Measurements from ENCODE around the gene RBM23.

RBM23 gene

DNA sequence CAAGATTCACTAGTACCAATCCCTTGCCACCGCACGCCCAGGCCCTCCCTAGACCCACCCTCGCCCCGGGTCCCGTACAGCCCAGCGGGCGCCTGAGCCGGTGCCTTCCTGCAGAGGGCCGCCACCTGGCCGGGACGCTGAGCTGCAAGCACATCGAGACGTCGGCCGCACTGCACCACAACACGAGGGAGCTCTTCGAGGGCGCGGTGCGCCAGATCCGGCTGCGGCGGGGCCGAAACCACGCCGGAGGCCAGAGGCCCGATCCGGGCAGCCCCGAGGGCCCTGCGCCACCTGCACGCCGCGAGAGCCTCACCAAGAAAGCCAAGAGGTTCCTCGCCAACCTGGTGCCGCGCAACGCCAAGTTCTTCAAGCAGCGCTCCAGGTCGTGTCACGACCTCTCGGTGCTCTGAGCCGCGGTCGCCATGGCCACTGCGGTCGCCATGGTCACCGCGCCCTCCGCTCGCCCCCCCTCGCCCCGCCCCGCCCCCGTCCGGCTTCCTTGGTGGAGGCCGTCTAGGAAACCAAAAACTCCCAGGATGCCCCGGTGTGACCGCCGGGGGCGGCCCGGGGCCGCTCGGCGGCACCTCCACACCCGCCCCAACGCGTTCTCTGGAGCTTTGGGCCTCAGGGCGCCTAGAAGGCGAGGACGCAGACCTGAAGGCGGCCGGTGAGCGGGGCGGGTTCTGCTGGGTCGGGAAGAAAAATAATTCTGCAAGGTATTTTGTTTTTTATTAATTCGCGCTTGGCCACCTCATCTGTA, 32.3 kb downstream of the RBM23 start (continued):
- TF ChIP-seq, protein P1, sequence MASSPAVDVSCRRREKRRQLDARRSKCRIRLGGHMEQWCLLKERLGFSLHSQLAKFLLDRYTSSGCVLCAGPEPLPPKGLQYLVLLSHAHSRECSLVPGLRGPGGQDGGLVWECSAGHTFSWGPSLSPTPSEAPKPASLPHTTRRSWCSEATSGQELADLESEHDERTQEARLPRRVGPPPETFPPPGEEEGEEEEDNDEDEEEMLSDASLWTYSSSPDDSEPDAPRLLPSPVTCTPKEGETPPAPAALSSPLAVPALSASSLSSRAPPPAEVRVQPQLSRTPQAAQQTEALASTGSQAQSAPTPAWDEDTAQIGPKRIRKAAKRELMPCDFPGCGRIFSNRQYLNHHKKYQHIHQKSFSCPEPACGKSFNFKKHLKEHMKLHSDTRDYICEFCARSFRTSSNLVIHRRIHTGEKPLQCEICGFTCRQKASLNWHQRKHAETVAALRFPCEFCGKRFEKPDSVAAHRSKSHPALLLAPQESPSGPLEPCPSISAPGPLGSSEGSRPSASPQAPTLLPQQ (tag by site-specific recombination; IDR thresholded peaks at IDR 0.05), result peak; percentile 10; the same call in 1 of the 2 replicates
- TF ChIP-seq, protein P2, sequence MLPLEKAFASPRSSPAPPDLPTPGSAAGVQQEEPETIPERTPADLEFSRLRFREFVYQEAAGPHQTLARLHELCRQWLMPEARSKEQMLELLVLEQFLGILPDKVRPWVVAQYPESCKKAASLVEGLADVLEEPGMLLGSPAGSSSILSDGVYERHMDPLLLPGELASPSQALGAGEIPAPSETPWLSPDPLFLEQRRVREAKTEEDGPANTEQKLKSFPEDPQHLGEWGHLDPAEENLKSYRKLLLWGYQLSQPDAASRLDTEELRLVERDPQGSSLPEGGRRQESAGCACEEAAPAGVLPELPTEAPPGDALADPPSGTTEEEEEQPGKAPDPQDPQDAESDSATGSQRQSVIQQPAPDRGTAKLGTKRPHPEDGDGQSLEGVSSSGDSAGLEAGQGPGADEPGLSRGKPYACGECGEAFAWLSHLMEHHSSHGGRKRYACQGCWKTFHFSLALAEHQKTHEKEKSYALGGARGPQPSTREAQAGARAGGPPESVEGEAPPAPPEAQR (tag by site-specific recombination; IDR thresholded peaks at IDR 0.05), result no peak
- TF ChIP-seq ZBTB21 (tag by site-specific recombination; IDR thresholded peaks at IDR 0.05) (no peak), ZNF529 (tag by site-specific recombination; IDR thresholded peaks at IDR 0.05; ENCODE audit: insufficient replicate concordance) (no peak), ZNF391 (tag by site-specific recombination; IDR thresholded peaks at IDR 0.05; ENCODE audit: borderline replicate concordance, low read depth) (no peak), ZNF48 (tag by site-specific recombination; IDR thresholded peaks at IDR 0.05) (no peak), GLI2 (tag by site-specific recombination; IDR thresholded peaks at IDR 0.05; ENCODE audit: borderline replicate concordance, low read depth) (no peak), ZNF121 (tag by site-specific recombination; IDR thresholded peaks at IDR 0.05) (no peak), ZNF416 (tag by site-specific recombination; IDR thresholded peaks at IDR 0.05) (no peak)
- TF ChIP-seq, protein P3, sequence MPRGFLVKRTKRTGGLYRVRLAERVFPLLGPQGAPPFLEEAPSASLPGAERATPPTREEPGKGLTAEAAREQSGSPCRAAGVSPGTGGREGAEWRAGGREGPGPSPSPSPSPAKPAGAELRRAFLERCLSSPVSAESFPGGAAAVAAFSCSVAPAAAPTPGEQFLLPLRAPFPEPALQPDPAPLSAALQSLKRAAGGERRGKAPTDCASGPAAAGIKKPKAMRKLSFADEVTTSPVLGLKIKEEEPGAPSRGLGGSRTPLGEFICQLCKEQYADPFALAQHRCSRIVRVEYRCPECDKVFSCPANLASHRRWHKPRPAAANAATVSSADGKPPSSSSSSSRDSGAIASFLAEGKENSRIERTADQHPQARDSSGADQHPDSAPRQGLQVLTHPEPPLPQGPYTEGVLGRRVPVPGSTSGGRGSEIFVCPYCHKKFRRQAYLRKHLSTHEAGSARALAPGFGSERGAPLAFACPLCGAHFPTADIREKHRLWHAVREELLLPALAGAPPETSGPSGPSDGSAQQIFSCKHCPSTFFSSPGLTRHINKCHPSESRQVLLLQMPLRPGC (tag by site-specific recombination; IDR thresholded peaks at IDR 0.05), result no peak
- TF ChIP-seq, protein P4, sequence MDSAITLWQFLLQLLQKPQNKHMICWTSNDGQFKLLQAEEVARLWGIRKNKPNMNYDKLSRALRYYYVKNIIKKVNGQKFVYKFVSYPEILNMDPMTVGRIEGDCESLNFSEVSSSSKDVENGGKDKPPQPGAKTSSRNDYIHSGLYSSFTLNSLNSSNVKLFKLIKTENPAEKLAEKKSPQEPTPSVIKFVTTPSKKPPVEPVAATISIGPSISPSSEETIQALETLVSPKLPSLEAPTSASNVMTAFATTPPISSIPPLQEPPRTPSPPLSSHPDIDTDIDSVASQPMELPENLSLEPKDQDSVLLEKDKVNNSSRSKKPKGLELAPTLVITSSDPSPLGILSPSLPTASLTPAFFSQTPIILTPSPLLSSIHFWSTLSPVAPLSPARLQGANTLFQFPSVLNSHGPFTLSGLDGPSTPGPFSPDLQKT (IDR thresholded peaks at IDR 0.05; ENCODE audit: borderline replicate concordance, low read depth, low read length), result no peak
- TF ChIP-seq, protein P5, sequence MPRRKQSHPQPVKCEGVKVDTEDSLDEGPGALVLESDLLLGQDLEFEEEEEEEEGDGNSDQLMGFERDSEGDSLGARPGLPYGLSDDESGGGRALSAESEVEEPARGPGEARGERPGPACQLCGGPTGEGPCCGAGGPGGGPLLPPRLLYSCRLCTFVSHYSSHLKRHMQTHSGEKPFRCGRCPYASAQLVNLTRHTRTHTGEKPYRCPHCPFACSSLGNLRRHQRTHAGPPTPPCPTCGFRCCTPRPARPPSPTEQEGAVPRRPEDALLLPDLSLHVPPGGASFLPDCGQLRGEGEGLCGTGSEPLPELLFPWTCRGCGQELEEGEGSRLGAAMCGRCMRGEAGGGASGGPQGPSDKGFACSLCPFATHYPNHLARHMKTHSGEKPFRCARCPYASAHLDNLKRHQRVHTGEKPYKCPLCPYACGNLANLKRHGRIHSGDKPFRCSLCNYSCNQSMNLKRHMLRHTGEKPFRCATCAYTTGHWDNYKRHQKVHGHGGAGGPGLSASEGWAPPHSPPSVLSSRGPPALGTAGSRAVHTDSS (tag by site-specific recombination; IDR thresholded peaks at IDR 0.05), result no peak
- TF ChIP-seq, protein P6, sequence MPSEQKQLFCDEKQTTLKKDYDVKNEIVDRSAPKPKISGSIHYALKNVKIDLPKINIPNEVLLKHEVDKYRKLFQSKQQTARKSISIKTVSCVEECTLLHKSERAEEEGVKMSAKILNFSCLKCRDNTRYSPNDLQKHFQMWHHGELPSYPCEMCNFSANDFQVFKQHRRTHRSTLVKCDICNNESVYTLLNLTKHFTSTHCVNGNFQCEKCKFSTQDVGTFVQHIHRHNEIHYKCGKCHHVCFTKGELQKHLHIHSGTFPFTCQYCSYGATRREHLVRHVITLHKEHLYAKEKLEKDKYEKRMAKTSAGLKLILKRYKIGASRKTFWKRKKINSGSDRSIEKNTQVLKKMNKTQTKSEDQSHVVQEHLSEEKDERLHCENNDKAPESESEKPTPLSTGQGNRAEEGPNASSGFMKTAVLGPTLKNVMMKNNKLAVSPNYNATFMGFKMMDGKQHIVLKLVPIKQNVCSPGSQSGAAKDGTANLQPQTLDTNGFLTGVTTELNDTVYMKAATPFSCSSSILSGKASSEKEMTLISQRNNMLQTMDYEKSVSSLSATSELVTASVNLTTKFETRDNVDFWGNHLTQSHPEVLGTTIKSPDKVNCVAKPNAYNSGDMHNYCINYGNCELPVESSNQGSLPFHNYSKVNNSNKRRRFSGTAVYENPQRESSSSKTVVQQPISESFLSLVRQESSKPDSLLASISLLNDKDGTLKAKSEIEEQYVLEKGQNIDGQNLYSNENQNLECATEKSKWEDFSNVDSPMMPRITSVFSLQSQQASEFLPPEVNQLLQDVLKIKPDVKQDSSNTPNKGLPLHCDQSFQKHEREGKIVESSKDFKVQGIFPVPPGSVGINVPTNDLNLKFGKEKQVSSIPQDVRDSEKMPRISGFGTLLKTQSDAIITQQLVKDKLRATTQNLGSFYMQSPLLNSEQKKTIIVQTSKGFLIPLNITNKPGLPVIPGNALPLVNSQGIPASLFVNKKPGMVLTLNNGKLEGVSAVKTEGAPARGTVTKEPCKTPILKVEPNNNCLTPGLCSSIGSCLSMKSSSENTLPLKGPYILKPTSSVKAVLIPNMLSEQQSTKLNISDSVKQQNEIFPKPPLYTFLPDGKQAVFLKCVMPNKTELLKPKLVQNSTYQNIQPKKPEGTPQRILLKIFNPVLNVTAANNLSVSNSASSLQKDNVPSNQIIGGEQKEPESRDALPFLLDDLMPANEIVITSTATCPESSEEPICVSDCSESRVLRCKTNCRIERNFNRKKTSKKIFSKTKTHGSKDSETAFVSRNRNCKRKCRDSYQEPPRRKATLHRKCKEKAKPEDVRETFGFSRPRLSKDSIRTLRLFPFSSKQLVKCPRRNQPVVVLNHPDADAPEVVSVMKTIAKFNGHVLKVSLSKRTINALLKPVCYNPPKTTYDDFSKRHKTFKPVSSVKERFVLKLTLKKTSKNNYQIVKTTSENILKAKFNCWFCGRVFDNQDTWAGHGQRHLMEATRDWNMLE (tag by site-specific recombination; conservative IDR thresholded peaks at IDR 0.05; ENCODE audit: low read depth), result no peak
- TF ChIP-seq, protein P7, sequence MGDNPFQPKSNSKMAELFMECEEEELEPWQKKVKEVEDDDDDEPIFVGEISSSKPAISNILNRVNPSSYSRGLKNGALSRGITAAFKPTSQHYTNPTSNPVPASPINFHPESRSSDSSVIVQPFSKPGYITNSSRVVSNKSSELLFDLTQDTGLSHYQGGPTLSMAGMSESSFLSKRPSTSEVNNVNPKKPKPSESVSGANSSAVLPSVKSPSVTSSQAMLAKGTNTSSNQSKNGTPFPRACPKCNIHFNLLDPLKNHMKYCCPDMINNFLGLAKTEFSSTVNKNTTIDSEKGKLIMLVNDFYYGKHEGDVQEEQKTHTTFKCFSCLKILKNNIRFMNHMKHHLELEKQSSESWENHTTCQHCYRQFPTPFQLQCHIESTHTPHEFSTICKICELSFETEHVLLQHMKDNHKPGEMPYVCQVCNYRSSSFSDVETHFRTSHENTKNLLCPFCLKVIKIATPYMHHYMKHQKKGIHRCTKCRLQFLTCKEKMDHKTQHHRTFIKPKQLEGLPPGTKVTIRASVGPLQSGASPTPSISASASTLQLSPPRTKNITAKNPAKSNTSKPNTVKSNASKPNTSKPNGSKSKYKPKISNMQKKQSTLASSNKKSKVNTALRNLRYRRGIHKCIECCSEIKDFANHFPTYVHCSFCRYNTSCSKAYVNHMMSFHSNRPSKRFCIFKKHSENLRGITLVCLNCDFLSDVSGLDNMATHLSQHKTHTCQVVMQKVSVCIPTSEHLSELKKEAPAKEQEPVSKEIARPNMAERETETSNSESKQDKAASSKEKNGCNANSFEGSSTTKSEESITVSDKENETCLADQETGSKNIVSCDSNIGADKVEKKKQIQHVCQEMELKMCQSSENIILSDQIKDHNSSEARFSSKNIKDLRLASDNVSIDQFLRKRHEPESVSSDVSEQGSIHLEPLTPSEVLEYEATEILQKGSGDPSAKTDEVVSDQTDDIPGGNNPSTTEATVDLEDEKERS (tag by site-specific recombination; IDR thresholded peaks at IDR 0.05), result no peak
- TF ChIP-seq, protein P8, sequence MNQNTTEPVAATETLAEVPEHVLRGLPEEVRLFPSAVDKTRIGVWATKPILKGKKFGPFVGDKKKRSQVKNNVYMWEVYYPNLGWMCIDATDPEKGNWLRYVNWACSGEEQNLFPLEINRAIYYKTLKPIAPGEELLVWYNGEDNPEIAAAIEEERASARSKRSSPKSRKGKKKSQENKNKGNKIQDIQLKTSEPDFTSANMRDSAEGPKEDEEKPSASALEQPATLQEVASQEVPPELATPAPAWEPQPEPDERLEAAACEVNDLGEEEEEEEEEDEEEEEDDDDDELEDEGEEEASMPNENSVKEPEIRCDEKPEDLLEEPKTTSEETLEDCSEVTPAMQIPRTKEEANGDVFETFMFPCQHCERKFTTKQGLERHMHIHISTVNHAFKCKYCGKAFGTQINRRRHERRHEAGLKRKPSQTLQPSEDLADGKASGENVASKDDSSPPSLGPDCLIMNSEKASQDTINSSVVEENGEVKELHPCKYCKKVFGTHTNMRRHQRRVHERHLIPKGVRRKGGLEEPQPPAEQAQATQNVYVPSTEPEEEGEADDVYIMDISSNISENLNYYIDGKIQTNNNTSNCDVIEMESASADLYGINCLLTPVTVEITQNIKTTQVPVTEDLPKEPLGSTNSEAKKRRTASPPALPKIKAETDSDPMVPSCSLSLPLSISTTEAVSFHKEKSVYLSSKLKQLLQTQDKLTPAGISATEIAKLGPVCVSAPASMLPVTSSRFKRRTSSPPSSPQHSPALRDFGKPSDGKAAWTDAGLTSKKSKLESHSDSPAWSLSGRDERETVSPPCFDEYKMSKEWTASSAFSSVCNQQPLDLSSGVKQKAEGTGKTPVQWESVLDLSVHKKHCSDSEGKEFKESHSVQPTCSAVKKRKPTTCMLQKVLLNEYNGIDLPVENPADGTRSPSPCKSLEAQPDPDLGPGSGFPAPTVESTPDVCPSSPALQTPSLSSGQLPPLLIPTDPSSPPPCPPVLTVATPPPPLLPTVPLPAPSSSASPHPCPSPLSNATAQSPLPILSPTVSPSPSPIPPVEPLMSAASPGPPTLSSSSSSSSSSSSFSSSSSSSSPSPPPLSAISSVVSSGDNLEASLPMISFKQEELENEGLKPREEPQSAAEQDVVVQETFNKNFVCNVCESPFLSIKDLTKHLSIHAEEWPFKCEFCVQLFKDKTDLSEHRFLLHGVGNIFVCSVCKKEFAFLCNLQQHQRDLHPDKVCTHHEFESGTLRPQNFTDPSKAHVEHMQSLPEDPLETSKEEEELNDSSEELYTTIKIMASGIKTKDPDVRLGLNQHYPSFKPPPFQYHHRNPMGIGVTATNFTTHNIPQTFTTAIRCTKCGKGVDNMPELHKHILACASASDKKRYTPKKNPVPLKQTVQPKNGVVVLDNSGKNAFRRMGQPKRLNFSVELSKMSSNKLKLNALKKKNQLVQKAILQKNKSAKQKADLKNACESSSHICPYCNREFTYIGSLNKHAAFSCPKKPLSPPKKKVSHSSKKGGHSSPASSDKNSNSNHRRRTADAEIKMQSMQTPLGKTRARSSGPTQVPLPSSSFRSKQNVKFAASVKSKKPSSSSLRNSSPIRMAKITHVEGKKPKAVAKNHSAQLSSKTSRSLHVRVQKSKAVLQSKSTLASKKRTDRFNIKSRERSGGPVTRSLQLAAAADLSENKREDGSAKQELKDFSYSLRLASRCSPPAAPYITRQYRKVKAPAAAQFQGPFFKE (tag by site-specific recombination; IDR thresholded peaks at IDR 0.05; ENCODE audit: borderline replicate concordance), result no peak
